Mucosa of rectum (tissue), 2 donors: Measurements from ENCODE around the gene C3.
"Not testable (repeated sequence)": the region's sequence is repeated elsewhere in the genome, so short reads cannot be mapped to it uniquely, and the experiment has no call there.

Experiments
- H3K27ac ChIP-seq, 2 donors: one replicate each; pipeline ENCODE4 v1.7.0; 2013; ENCODE audit warnings: inconsistent platforms in 2 of 2, low read depth in 2 of 2, low read length in 2 of 2
- H3K27me3 ChIP-seq, 2 donors: one replicate each; pipeline ENCODE4 v1.7.0; 2013; ENCODE audit warnings: low read length in 2 of 2; ENCODE audit not compliant: control insufficient read depth in 2 of 2, insufficient read depth in 2 of 2
- H3K36me3 ChIP-seq, 2 donors: one replicate each; pipeline ENCODE4 v1.7.0; 2013; ENCODE audit warnings: low read length in 2 of 2; ENCODE audit not compliant: control insufficient read depth in 2 of 2, insufficient read depth in 2 of 2
- H3K4me1 ChIP-seq, 2 donors: one replicate each; pipeline ENCODE4 v1.7.0; 2013; ENCODE audit warnings: low read length in 2 of 2, mild to moderate bottlenecking in 1 of 2; ENCODE audit not compliant: control insufficient read depth in 2 of 2, insufficient read depth in 2 of 2
- H3K4me3 ChIP-seq, 2 donors: one replicate each; pipeline ENCODE4 v1.7.0; 2013; ENCODE audit warnings: low read length in 2 of 2
- H3K9ac ChIP-seq, 2 donors: one replicate each; pipeline ENCODE4 v1.7.0; 2013; ENCODE audit warnings: low read length in 2 of 2, low read depth in 1 of 2, mild to moderate bottlenecking in 1 of 2
- H3K9me3 ChIP-seq, 2 donors: one replicate each; pipeline ENCODE4 v1.7.0; 2013; ENCODE audit warnings: low read length in 2 of 2; ENCODE audit not compliant: control insufficient read depth in 2 of 2
- donor health status: healthy.
- donor health status: Normal muscosa, but diverticular disease.

The C3 gene

GRCh38 chr19:6680141-6680540 lies 40.3 kb downstream of the C3 start:
- Histone ChIP-seq H3K4me3 (no peak overlapping the region), H3K36me3 (no peaks in the 10 kb centered on the region), H3K27ac (no peak overlapping the region), H3K9ac (no peak overlapping the region), H3K27me3 (no peaks in the 10 kb centered on the region), H3K4me1 (no peaks in the 10 kb centered on the region), H3K9me3 (no peaks in the 10 kb centered on the region)

- Histone ChIP-seq H3K27ac (no peak overlapping the region), H3K9me3 (no peaks in the 10 kb centered on the region), H3K4me3 (no peak overlapping the region), H3K9ac (no peak overlapping the region), H3K36me3 (no peaks in the 10 kb centered on the region), H3K4me1 (peaks cover 0 to 6% of the 10 kb centered on the region in 2 donors), H3K27me3 (no peaks in the 10 kb centered on the region)
These were observed 41.3 kb downstream of the C3 start for GRCh38 chr19:6679139-6679538.

- no peaks in the 10 kb centered on the region for H3K27me3 ChIP-seq
- no peak overlapping the region for H3K27ac ChIP-seq
- no peaks in the 10 kb centered on the region for H3K36me3 ChIP-seq
- no peak overlapping the region for H3K4me3 ChIP-seq
- peaks cover 0 to 6% of the 10 kb centered on the region in 2 donors for H3K4me1 ChIP-seq
- no peaks in the 10 kb centered on the region for H3K9me3 ChIP-seq
- no peak overlapping the region for H3K9ac ChIP-seq
These were observed 41.8 kb downstream of the C3 start for GRCh38 chr19:6678690-6679109.

- no peak overlapping the region for H3K27ac ChIP-seq
- no peaks in the 10 kb centered on the region for H3K9me3 ChIP-seq
- H3K9ac ChIP-seq: no peak overlapping the region
- no peaks in the 10 kb centered on the region for H3K36me3 ChIP-seq
- H3K4me1 ChIP-seq: peaks cover 0 to 6% of the 10 kb centered on the region in 2 donors
- H3K4me3 ChIP-seq: no peak overlapping the region
- no peaks in the 10 kb centered on the region for H3K27me3 ChIP-seq
These were observed 42.4 kb downstream of the C3 start for GRCh38 chr19:6677883-6678689.

GRCh38 chr19:6677495-6677882 lies 43.0 kb downstream of the C3 start:
- no peaks in the 10 kb centered on the region for H3K36me3 ChIP-seq
- H3K27ac ChIP-seq: no peak overlapping the region
- H3K9me3 ChIP-seq: no peaks in the 10 kb centered on the region
- H3K4me3 ChIP-seq: no peak overlapping the region
- H3K27me3 ChIP-seq: no peaks in the 10 kb centered on the region
- H3K9ac ChIP-seq: no peak overlapping the region
- H3K4me1 ChIP-seq: peaks cover 0 to 6% of the 10 kb centered on the region in 2 donors

GRCh38 chr19:6676288-6676687 lies 44.2 kb downstream of the C3 start:
- Histone ChIP-seq H3K9me3 (no peaks in the 10 kb centered on the region), H3K27ac (no peak overlapping the region), H3K36me3 (no peaks in the 10 kb centered on the region), H3K4me1 (peaks cover 0 to 6% of the 10 kb centered on the region in 2 donors), H3K4me3 (no peak overlapping the region), H3K9ac (no peak overlapping the region), H3K27me3 (no peaks in the 10 kb centered on the region)

GRCh38 chr19:6674868-6675305 lies 45.6 kb downstream of the C3 start:
- Histone ChIP-seq H3K27me3 (peaks cover 0 to 3% of the 10 kb centered on the region in 2 donors), H3K27ac (no peak overlapping the region), H3K4me3 (no peak overlapping the region), H3K36me3 (no peaks in the 10 kb centered on the region), H3K9ac (no peak overlapping the region), H3K9me3 (no peaks in the 10 kb centered on the region), H3K4me1 (peaks cover 0 to 6% of the 10 kb centered on the region in 2 donors)

- H3K27me3 ChIP-seq, H3K27ac ChIP-seq, H3K9ac ChIP-seq, H3K4me1 ChIP-seq, H3K4me3 ChIP-seq, H3K36me3 ChIP-seq, H3K9me3 ChIP-seq: not testable (repeated sequence)
These were observed 46.0 kb downstream of the C3 start for GRCh38 chr19:6674408-6674807.

GRCh38 chr19:6672693-6673290 lies 47.7 kb downstream of the C3 start:
- H3K4me3 ChIP-seq: no peak overlapping the region
- H3K36me3 ChIP-seq: no peaks in the 10 kb centered on the region
- H3K9ac ChIP-seq: no peak overlapping the region
- peaks cover 0 to 6% of the 10 kb centered on the region in 2 donors for H3K4me1 ChIP-seq
- H3K27ac ChIP-seq: no peak overlapping the region
- peaks cover 0 to 3% of the 10 kb centered on the region in 2 donors for H3K27me3 ChIP-seq
- no peaks in the 10 kb centered on the region for H3K9me3 ChIP-seq

GRCh38 chr19:6671960-6672359 lies 48.5 kb downstream of the C3 start:
- Histone ChIP-seq H3K4me3 (no peak overlapping the region), H3K27me3 (peaks cover 0 to 3% of the 10 kb centered on the region in 2 donors), H3K9me3 (no peaks in the 10 kb centered on the region), H3K27ac (no peak overlapping the region), H3K4me1 (peaks cover 0 to 6% of the 10 kb centered on the region in 2 donors), H3K36me3 (no peaks in the 10 kb centered on the region), H3K9ac (no peak overlapping the region)
